ENCODE results near the gene FOXJ1. TPM values are rescaled to one million over a fixed set of nuclear protein-coding genes. Genes with fewer than 3 reads are reported as not detected.

The FOXJ1 gene
- total RNA-seq, 4 donors from 2014 or later: 0.19 to 0.57 TPM; not detected in 2

GRCh38 chr17:76135810-76136188, 5.2 kb downstream of the FOXJ1 start:
- no peak for TF ChIP-seq CTCF (IDR thresholded peaks at IDR 0.05)
- no peak for TF ChIP-seq POLR2A (IDR thresholded peaks at IDR 0.05)
- no peak overlapping the region for H3K27ac ChIP-seq
- H3K4me1 ChIP-seq: peaks cover 20 to 77% (median 24%) of the 10 kb centered on the region in 3 donors
- H3K4me3 ChIP-seq: no peak overlapping the region
- H3K9me3 ChIP-seq: no peaks in the 10 kb centered on the region
- peaks cover 8 to 99% (median 13%) of the 10 kb centered on the region in 4 donors for H3K27me3 ChIP-seq
- H3K36me3 ChIP-seq: no peaks in the 10 kb centered on the region
- intact Hi-C loops (cut with DNase I): no loop called here
- no peak for DNase-seq
- WGBS, 2 donors: 49 to 53% methylated on average over 2 of the region's 8 CpGs

- H3K27me3 ChIP-seq: peaks cover 6 to 95% (median 11%) of the 10 kb centered on the region in 4 donors
- intact Hi-C loops (cut with DNase I): no loop called here
- no peak for DNase-seq
Observed at GRCh38 chr17:76134911-76135809, 5.9 kb downstream of the FOXJ1 start.

GRCh38 chr17:76132574-76133338, 8.3 kb downstream of the FOXJ1 start:
- H3K36me3 ChIP-seq: no peaks in the 10 kb centered on the region
- intact Hi-C loops (cut with DNase I): no loop called here
- peak overlapping the region; percentile 55 to 82 (median 64) for H3K27ac ChIP-seq
- H3K4me3 ChIP-seq: peak overlapping the region in 2 of 4 donors; percentile 7 to 23
- WGBS, 2 donors: 30 to 66% methylated on average over 2 to 5 of the region's 21 CpGs
- no peak for DNase-seq
- H3K4me1 ChIP-seq: peaks cover 13 to 62% (median 18%) of the 10 kb centered on the region in 3 donors
- H3K27me3 ChIP-seq: peaks cover 0 to 71% (median 2%) of the 10 kb centered on the region in 4 donors
- TF ChIP-seq CTCF (IDR thresholded peaks at IDR 0.05) (peak in 2 of 6 experiments; percentile 9 to 33), POLR2A (IDR thresholded peaks at IDR 0.05) (no peak)
- no peaks in the 10 kb centered on the region for H3K9me3 ChIP-seq

More at GRCh38 chr17:76134911-76135809, 5.9 kb downstream of the FOXJ1 start:
- H3K36me3 ChIP-seq: no peaks in the 10 kb centered on the region
- TF ChIP-seq POLR2A (IDR thresholded peaks at IDR 0.05): no peak
- no peak for TF ChIP-seq CTCF (IDR thresholded peaks at IDR 0.05)
- H3K27ac ChIP-seq: no peak overlapping the region
- peaks cover 16 to 74% (median 19%) of the 10 kb centered on the region in 3 donors for H3K4me1 ChIP-seq
- WGBS, 2 donors: 43 to 45% methylated on average over 15 of the region's 22 CpGs
- no peak overlapping the region for H3K4me3 ChIP-seq
- H3K9me3 ChIP-seq: no peaks in the 10 kb centered on the region

GRCh38 chr17:76131692-76132573, 9.1 kb downstream of the FOXJ1 start:
- 48% methylated on average over 10 of the region's 21 CpGs; no CpG with 5 or more reads in 1 of the 2 donors for WGBS, 2 donors
- Histone ChIP-seq H3K27ac (peak overlapping the region; percentile 55 to 82 (median 64)), H3K36me3 (no peaks in the 10 kb centered on the region), H3K9me3 (no peaks in the 10 kb centered on the region), H3K27me3 (peaks cover 0 to 63% (median 0%) of the 10 kb centered on the region in 4 donors), H3K4me3 (peak overlapping the region in 2 of 4 donors; percentile 7 to 23), H3K4me1 (peaks cover 13 to 58% (median 18%) of the 10 kb centered on the region in 3 donors)
- intact Hi-C loops (cut with DNase I): no loop called here
- TF ChIP-seq POLR2A (IDR thresholded peaks at IDR 0.05): no peak
- TF ChIP-seq CTCF (IDR thresholded peaks at IDR 0.05): no peak
- DNase-seq: no peak
